T-cell (primary cell): ENCODE measurements around the gene CABLES1. TPM values are rescaled to one million over a fixed set of nuclear protein-coding genes. Genes with fewer than 3 reads are reported as not detected.

ENCODE experiments used
- ATAC-seq, 4 experiments: fragments of 200-7000 bp in 3 of 4; fragments of 150-1000 bp in 1 of 4; cut with Tn5 transposase; replicated peaks in 1 of 4; 1 replicate in 3 of 4; 2 replicates in 1 of 4; pipeline ENCODE4 v1.10.0; 2021; ENCODE audit warnings: moderate library complexity in 3 of 4, mild to moderate bottlenecking in 2 of 4, moderate number of reproducible peaks in 1 of 4
- CTCF ChIA-PET, 2 donors: fragments of 300-600 bp; sonication (Branson Sonifier 250); formaldehyde crosslinking; loops; one replicate each; lab custom pipeline; 2022; ENCODE audit warnings: antibody characterized with exemption in 2 of 2; lab: Charles Lee
- POLR2A ChIA-PET, 2 donors: fragments of 300-600 bp; sonication (Branson Sonifier 250); formaldehyde crosslinking; loops; one replicate each; lab custom pipeline; 2022; ENCODE audit warnings: antibody characterized with exemption in 2 of 2; lab: Charles Lee
- DNase-seq, 35 experiments: peaks; one replicate each; pipeline versions ENCODE4 v3.0.0 to v3.0.0-alpha.2; 2013 to 2023
- H3K27ac ChIP-seq: one replicate; pipeline ENCODE4 v1.5.1; 2013; ENCODE audit warnings: low read length
- H3K27me3 ChIP-seq, 2 experiments: replicated peaks in 1 of 2; 1 replicate in 1 of 2; 2 replicates in 1 of 2; pipeline versions ENCODE4 v1.6.1 to v1.7.0; 2013; ENCODE audit warnings: low read length in 1 of 2, mixed read lengths in 1 of 2; ENCODE audit not compliant: control insufficient read depth in 2 of 2, insufficient read depth in 2 of 2; ENCODE audit errors: extremely low read depth in 1 of 2
- H3K36me3 ChIP-seq, 2 donors: 1 replicate in 1 of 2; 2 replicates in 1 of 2; pipeline versions ENCODE4 v1.6.1 to v1.7.0; 2013; ENCODE audit warnings: low read length in 1 of 2; ENCODE audit not compliant: control insufficient read depth in 2 of 2, insufficient read depth in 1 of 2; ENCODE audit errors: extremely low read depth in 1 of 2
- H3K4me1 ChIP-seq, 2 experiments: 1 replicate in 1 of 2; 2 replicates in 1 of 2; pipeline versions ENCODE4 v1.6.1 to v1.7.0; 2013; ENCODE audit warnings: low read length in 2 of 2, mixed read lengths in 1 of 2; ENCODE audit not compliant: insufficient read depth in 2 of 2, control insufficient read depth in 1 of 2; ENCODE audit errors: extremely low read depth in 1 of 2
- H3K4me3 ChIP-seq, 2 donors: 1 replicate in 1 of 2; 2 replicates in 1 of 2; pipeline versions ENCODE4 v1.5.1 to v1.7.0; 2013; ENCODE audit warnings: mild to moderate bottlenecking in 2 of 2, low read length in 1 of 2, moderate library complexity in 1 of 2; ENCODE audit not compliant: control insufficient read depth in 1 of 2; ENCODE audit errors: extremely low read depth in 1 of 2
- H3K9me3 ChIP-seq: 2 replicates; pipeline ENCODE4 v1.7.0; 2013
- H3K27ac Mint-ChIP-seq, 2 donors: one replicate each; pipeline ENCODE4 v1.8.0; 2020 to 2021; ENCODE audit warnings: mild to moderate bottlenecking in 2 of 2, mixed read lengths in 2 of 2
- H3K27me3 Mint-ChIP-seq, 2 donors: one replicate each; pipeline ENCODE4 v1.8.0; 2021 to 2022; ENCODE audit warnings: mixed read lengths in 2 of 2
- H3K36me3 Mint-ChIP-seq: one replicate; pipeline ENCODE4 v1.8.0; 2021; ENCODE audit warnings: mixed read lengths
- H3K4me1 Mint-ChIP-seq, 3 donors: one replicate each; pipeline ENCODE4 v1.8.0; 2020 to 2022; ENCODE audit warnings: mixed read lengths in 3 of 3, mild to moderate bottlenecking in 1 of 3
- H3K4me3 Mint-ChIP-seq, 3 donors: one replicate each; pipeline ENCODE4 v1.8.0; 2020 to 2022; ENCODE audit warnings: mild to moderate bottlenecking in 3 of 3, mixed read lengths in 3 of 3, moderate library complexity in 3 of 3
- H3K9me3 Mint-ChIP-seq, 3 donors: one replicate each; pipeline ENCODE4 v1.8.0; 2020 to 2022; ENCODE audit warnings: mixed read lengths in 3 of 3
- whole genome bisulfite sequencing: methylation state at CpG from one replicate; pipeline ENCODE4 v1.1.5; 2013; ENCODE audit warnings: missing lambda C conversion rate; ENCODE audit not compliant: insufficient coverage; 5-methylcytosine and 5-hydroxymethylcytosine counted together
- total RNA-seq, 35 experiments: library from RNA in 6 of 35; stranded (reverse) in 6 of 35; fragments of 120-200 nt in 1 of 35; gene quantifications; one replicate each; pipeline versions ENCODE4 v1.2.1 to v1.2.4 and lab custom pipeline; 2013 to 2026

Gene CABLES1
- total RNA-seq, 5 donors from 2014 or later (not counting 1 experiment from before 2014, with no cell fraction given) = 0.23 to 1.7 (median 0.85) TPM

DNA sequence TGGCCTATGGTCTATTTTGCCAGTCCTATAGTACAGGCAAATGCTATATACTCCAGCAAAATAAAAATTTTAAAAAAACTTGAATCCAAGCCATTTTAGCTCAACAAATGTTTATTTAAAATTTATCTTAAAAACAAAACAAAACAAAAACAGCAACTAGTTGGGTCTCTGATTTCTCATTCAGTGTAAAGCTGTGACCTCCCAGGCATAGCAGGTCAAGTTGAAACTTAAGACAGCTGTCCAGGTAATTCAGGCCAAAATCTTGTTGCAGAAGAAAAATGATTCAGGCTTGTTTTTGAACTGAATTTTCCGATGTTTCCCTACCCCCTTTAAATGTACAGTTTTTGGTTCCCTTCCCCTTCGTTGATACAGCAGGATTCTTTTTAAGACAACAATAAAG lies 58.5 kb downstream of the CABLES1 start:
- DNase-seq (no peak), ATAC-seq (no peak)
- no peaks in the 10 kb centered on the region for H3K36me3 Mint-ChIP-seq
- H3K4me1 Mint-ChIP-seq = peaks cover 8 to 9% (median 8%) of the 10 kb centered on the region in 3 donors
- H3K36me3 ChIP-seq = no peaks in the 10 kb centered on the region
- H3K4me1 ChIP-seq = peaks cover 0 to 6% of the 10 kb centered on the region in 2 experiments
- POLR2A ChIA-PET = no interaction called here
- no peak overlapping the region for H3K4me3 Mint-ChIP-seq
- no peak overlapping the region for H3K27ac Mint-ChIP-seq
- H3K4me3 ChIP-seq = no peak overlapping the region
- no peak overlapping the region for H3K27ac ChIP-seq
- CTCF ChIA-PET = interaction anchor here in 1 of 2 donors (0.7 kb wide), 1 partner anchor 30 kb away, joined by 3 read pairs; no protein-coding TSS in a partner anchor
- WGBS = no CpG with 5 or more reads among the region's 2 CpGs
- no peaks in the 10 kb centered on the region for H3K9me3 Mint-ChIP-seq
- H3K9me3 ChIP-seq = no peaks in the 10 kb centered on the region
- H3K27me3 ChIP-seq = peaks cover 0 to 7% of the 10 kb centered on the region in 2 experiments
- H3K27me3 Mint-ChIP-seq = no peaks in the 10 kb centered on the region

DNA sequence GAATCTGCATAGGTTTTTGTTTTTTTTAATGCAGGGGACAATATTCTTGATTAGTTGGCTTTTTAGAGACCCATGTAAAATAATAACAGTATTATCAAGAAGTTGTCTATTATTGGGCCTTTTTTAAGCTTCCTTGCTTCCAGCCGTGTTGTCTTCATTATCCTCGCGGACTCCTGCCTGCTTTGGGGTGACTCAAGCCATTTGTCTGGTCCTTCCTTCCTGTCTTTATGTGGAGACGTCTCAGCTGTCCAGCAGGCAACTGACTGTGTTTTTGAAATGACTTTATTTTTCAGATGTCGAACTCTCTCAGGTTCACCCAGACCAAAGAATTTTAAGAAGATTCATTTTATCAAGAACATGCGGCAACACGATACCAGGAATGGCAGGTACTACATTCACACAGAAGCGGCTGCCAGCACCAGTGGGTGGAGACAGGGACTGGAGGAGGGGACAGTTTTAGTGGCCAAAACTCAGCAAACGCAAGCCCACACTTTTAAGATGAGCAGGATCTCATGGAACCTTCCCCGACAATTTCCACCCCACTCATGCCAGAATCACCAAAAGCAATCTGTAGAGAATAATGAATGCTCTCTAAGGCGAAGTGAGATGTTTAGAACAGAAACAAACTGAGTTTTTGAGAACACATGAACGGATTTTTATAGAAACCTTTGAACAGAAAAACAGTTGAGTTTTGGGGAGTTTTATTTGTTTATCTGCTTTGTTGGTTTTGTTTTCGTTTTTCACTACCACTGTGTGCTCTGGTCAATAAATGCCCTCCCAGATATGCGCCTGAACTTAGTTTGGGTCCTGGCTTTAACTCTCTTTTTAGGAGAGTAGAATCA lies 59.1 kb downstream of the CABLES1 start:
- ChIA-PET CTCF (interaction anchor here in 1 of 2 donors (0.7 kb wide), 1 partner anchor 30 kb away, joined by 3 read pairs; no protein-coding TSS in a partner anchor), POLR2A (no interaction called here)
- H3K27me3 ChIP-seq = peaks cover 0 to 7% of the 10 kb centered on the region in 2 experiments
- no peaks in the 10 kb centered on the region for H3K27me3 Mint-ChIP-seq
- H3K9me3 Mint-ChIP-seq = no peaks in the 10 kb centered on the region
- no peaks in the 10 kb centered on the region for H3K9me3 ChIP-seq
- no peak overlapping the region for H3K27ac ChIP-seq
- no peaks in the 10 kb centered on the region for H3K36me3 Mint-ChIP-seq
- no peak overlapping the region for H3K27ac Mint-ChIP-seq
- peaks cover 0 to 6% of the 10 kb centered on the region in 2 experiments for H3K4me1 ChIP-seq
- DNase-seq (no peak), ATAC-seq (no peak)
- H3K4me3 ChIP-seq = no peak overlapping the region
- 79% methylated on average over 4 of the region's 14 CpGs for WGBS
- H3K4me1 Mint-ChIP-seq = peaks cover 8 to 9% (median 8%) of the 10 kb centered on the region in 3 donors
- H3K36me3 ChIP-seq = no peaks in the 10 kb centered on the region
- no peak overlapping the region for H3K4me3 Mint-ChIP-seq

DNA sequence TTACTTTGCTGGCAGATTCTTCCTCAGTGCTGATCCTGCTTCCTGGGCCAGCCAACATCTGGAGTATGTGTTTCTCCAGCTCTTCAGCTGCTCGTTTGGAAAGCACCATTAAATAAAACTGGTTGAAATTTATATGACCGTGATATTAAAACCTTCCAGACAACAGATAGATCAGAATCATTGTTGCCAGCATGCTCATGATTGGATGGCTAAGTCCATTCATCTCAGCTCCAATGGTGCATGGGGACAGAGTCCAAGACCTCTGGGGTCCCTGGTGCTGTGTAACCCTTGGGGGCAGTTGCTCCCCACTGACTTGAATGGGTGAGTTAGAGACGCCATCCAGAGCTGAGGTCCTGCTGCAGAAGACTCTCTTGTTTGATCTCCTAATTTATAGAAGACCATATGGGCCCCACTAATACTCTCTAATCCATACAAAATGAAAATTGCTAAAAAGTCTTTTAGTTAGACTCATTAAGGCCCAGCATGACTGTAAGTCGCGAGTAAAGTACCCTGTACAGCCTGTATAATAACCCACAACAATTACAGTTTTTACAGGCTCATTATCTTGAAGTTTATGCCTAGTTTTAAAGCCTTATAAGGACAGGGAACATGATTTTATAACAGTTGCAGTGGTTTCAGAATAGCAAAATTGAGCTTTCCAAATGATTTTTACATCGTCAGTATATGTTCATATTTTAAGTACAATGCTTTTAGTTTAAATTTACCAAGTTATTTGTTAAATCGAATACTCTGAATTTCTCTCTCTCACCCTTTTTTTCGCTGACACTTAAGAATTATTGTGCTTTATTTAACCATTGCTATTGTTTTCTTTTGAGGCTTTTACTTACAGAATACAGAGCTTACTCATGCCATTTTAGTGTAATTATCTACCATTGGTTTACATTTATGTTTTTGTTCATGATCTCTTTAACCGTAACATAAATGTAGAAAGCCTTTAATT lies 60.0 kb downstream of the CABLES1 start:
- peaks cover 0 to 4% of the 10 kb centered on the region in 2 experiments for H3K27me3 ChIP-seq
- ChIA-PET CTCF (no interaction called here), POLR2A (interaction anchor here in 1 of 2 donors (0.6 kb wide), 1 partner anchor 37 kb away, joined by 3 read pairs; no protein-coding TSS in a partner anchor)
- no peak overlapping the region for H3K4me3 ChIP-seq
- H3K27ac Mint-ChIP-seq = no peak overlapping the region
- H3K36me3 Mint-ChIP-seq = no peaks in the 10 kb centered on the region
- H3K4me1 ChIP-seq = peaks cover 0 to 6% of the 10 kb centered on the region in 2 experiments
- no peaks in the 10 kb centered on the region for H3K9me3 ChIP-seq
- H3K9me3 Mint-ChIP-seq = no peaks in the 10 kb centered on the region
- no peak overlapping the region for H3K4me3 Mint-ChIP-seq
- no CpG with 5 or more reads among the region's 9 CpGs for WGBS
- no peaks in the 10 kb centered on the region for H3K36me3 ChIP-seq
- no peak for ATAC-seq
- H3K27me3 Mint-ChIP-seq = no peaks in the 10 kb centered on the region
- no peak overlapping the region for H3K27ac ChIP-seq
- H3K4me1 Mint-ChIP-seq = peaks cover 8 to 9% (median 8%) of the 10 kb centered on the region in 3 donors
- no peak for DNase-seq

DNA sequence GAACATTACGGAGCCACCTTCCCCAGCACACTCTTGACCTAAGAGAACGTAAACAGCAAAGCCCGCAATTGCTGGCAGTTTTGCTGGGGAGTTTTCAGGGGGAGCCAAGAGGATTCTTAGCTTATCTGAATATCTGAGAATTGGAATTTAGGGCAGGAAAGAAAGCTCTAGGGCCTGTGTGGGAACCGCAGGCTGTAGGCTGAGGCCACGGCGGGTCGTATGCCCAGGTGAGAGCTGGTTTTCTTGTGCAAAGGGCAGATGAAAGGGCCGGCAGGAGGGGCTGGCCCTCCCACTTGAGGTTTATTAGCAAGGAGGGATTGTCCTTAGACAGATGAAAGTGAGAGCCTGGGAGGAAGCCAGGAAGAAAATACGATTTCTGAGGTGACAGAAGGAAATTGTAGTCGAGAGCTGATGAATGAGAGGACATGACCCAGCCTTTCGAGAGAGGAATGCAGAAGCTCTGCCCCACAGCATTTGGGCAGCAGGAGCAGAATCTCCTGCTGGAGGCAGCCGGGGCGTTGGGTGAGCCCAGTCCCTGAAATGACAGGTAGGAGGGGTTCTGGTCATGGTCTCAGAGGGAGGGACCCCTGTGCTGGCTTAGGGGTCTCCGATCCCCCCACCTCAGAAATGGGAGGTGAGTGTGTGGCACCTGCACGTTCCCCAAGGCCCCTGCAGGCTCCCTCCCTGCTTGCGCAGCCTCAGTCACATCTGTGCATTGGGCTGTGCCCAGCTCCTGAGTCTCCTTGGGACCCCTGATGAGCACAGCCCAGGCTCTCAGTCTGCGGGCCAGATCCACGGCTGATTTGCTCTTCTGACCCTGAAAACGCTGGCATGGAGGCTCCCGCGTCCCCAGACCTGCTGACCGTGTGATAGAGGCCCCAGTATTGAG lies 61.1 kb downstream of the CABLES1 start:
- 89% methylated on average over 13 of the region's 22 CpGs for WGBS

DNA sequence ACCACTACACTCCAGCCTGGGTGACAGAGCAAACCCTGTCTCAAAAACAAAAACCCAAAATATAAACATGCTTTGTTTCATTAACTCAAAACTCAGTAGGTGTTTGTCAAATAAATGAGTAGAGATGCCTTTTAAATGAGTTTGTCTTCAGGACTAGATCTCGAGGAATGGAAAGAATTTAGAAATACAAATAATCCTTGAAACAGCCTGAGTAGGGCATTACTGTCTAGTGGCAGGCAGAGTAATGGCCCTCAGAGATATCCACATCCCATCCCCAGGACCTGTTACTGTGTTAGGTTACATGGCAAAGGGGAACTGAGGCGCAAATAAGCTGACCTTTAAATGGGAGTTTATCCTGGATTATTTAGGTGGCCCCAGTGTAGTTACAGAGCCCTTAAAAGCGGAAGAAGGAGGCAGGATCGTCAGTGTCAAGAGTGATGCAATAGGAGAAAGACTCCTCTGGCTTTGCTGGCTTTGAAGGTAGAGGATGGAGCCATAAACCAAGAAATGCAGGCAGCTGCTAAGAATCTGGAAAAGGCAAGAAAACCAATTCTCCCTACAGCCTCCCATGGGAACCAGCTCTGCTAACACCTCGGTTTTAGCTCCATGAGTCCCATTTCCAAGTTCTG lies 63.0 kb downstream of the CABLES1 start:
- ATAC-seq (no peak), DNase-seq (no peak)
- Histone ChIP-seq H3K4me3 (no peak overlapping the region), H3K27me3 (peaks cover 0 to 18% of the 10 kb centered on the region in 2 experiments), H3K27ac (no peak overlapping the region), H3K4me1 (no peaks in the 10 kb centered on the region), H3K36me3 (no peaks in the 10 kb centered on the region), H3K9me3 (no peaks in the 10 kb centered on the region)
- ChIA-PET CTCF (no interaction called here), POLR2A (no interaction called here)
- Mint-ChIP-seq H3K4me1 (peaks cover 5 to 8% (median 6%) of the 10 kb centered on the region in 3 donors), H3K27me3 (peaks cover 5 to 19% of the 10 kb centered on the region in 2 donors), H3K9me3 (no peaks in the 10 kb centered on the region), H3K4me3 (no peak overlapping the region), H3K36me3 (no peaks in the 10 kb centered on the region), H3K27ac (no peak overlapping the region)
- WGBS = 88% methylated on average over 3 of the region's 5 CpGs

More for the DNA sequence above, 61.1 kb downstream of the CABLES1 start:
- ChIA-PET POLR2A (no interaction called here), CTCF (no interaction called here)
- H3K4me3 Mint-ChIP-seq = no peak overlapping the region
- peaks cover 0 to 8% of the 10 kb centered on the region in 2 donors for H3K27me3 Mint-ChIP-seq
- Histone ChIP-seq H3K27ac (no peak overlapping the region), H3K4me3 (no peak overlapping the region), H3K4me1 (peaks cover 0 to 6% of the 10 kb centered on the region in 2 experiments), H3K9me3 (no peaks in the 10 kb centered on the region), H3K27me3 (peaks cover 0 to 7% of the 10 kb centered on the region in 2 experiments), H3K36me3 (no peaks in the 10 kb centered on the region)
- no peaks in the 10 kb centered on the region for H3K9me3 Mint-ChIP-seq
- no peak for ATAC-seq
- H3K4me1 Mint-ChIP-seq = peaks cover 8 to 9% (median 8%) of the 10 kb centered on the region in 3 donors
- no peak for DNase-seq
- H3K27ac Mint-ChIP-seq = no peak overlapping the region
- no peaks in the 10 kb centered on the region for H3K36me3 Mint-ChIP-seq
